Measurements from ENCODE around the gene APLP2. TPM values are rescaled to one million over a fixed set of nuclear protein-coding genes. Genes with fewer than 3 reads are reported as not detected.

Gene APLP2
- total RNA-seq, 1 donor from 2014 or later, result 815 TPM

DNA sequence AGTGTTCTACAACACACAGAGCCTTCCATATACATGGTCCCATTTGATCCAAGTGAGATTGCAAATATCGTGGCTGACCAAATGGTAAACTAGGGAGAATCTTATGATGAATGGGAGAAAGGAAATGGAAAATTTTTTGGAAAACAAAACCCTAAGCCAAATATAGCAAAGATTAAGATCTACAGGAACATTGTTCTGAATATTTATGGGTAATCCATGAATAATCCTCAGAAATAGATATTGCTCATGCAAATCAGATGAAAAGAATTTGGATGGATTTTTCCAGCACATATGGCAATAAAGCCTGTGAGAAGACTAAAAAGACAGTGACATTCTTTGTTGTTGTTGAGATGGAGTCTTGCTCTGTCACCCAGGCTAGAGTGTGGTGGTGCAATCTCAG is 45.3 kb upstream of the APLP2 start:
- Mint-ChIP-seq H3K4me1 (ENCODE audit: unreplicated experiment) (peaks cover 9% of the 10 kb centered on the region), H3K4me3 (ENCODE audit: unreplicated experiment) (no peak overlapping the region), H3K27me3 (ENCODE audit: unreplicated experiment) (peaks cover 3% of the 10 kb centered on the region), H3K27ac (ENCODE audit: unreplicated experiment) (no peak overlapping the region), H3K36me3 (ENCODE audit: low read depth, unreplicated experiment) (no peaks in the 10 kb centered on the region), H3K9me3 (ENCODE audit: unreplicated experiment) (no peaks in the 10 kb centered on the region)
- TF ChIP-seq, protein P1, sequence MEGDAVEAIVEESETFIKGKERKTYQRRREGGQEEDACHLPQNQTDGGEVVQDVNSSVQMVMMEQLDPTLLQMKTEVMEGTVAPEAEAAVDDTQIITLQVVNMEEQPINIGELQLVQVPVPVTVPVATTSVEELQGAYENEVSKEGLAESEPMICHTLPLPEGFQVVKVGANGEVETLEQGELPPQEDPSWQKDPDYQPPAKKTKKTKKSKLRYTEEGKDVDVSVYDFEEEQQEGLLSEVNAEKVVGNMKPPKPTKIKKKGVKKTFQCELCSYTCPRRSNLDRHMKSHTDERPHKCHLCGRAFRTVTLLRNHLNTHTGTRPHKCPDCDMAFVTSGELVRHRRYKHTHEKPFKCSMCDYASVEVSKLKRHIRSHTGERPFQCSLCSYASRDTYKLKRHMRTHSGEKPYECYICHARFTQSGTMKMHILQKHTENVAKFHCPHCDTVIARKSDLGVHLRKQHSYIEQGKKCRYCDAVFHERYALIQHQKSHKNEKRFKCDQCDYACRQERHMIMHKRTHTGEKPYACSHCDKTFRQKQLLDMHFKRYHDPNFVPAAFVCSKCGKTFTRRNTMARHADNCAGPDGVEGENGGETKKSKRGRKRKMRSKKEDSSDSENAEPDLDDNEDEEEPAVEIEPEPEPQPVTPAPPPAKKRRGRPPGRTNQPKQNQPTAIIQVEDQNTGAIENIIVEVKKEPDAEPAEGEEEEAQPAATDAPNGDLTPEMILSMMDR (IDR thresholded peaks at IDR 0.05; ENCODE audit: unreplicated experiment), result no peak
- no peak for DNase-seq (ENCODE audit: low spot score)

- no peak overlapping the region for H3K27ac Mint-ChIP-seq (ENCODE audit: unreplicated experiment)
- DNase-seq (ENCODE audit: low spot score), result no peak
- H3K36me3 Mint-ChIP-seq (ENCODE audit: low read depth, unreplicated experiment), result no peaks in the 10 kb centered on the region
- peaks cover 9% of the 10 kb centered on the region for H3K4me1 Mint-ChIP-seq (ENCODE audit: unreplicated experiment)
- H3K4me3 Mint-ChIP-seq (ENCODE audit: unreplicated experiment), result no peak overlapping the region
- H3K9me3 Mint-ChIP-seq (ENCODE audit: unreplicated experiment), result no peaks in the 10 kb centered on the region
- H3K27me3 Mint-ChIP-seq (ENCODE audit: unreplicated experiment), result peaks cover 3% of the 10 kb centered on the region
- TF ChIP-seq, protein P1 (IDR thresholded peaks at IDR 0.05; ENCODE audit: unreplicated experiment), result no peak
Measured at GRCh38 chr11:130025371-130025770, 44.3 kb upstream of the APLP2 start.

- peaks cover 5% of the 10 kb centered on the region for H3K4me1 Mint-ChIP-seq (ENCODE audit: unreplicated experiment)
- no peak overlapping the region for H3K4me3 Mint-ChIP-seq (ENCODE audit: unreplicated experiment)
- TF ChIP-seq, protein P1 (IDR thresholded peaks at IDR 0.05; ENCODE audit: unreplicated experiment), result no peak
- H3K27ac Mint-ChIP-seq (ENCODE audit: unreplicated experiment), result no peak overlapping the region
- H3K36me3 Mint-ChIP-seq (ENCODE audit: low read depth, unreplicated experiment), result no peaks in the 10 kb centered on the region
- H3K27me3 Mint-ChIP-seq (ENCODE audit: unreplicated experiment), result no peaks in the 10 kb centered on the region
- H3K9me3 Mint-ChIP-seq (ENCODE audit: unreplicated experiment), result no peaks in the 10 kb centered on the region
- no peak for DNase-seq (ENCODE audit: low spot score)
Measured at GRCh38 chr11:130029137-130029536, 40.6 kb upstream of the APLP2 start.

- no peaks in the 10 kb centered on the region for H3K36me3 Mint-ChIP-seq (ENCODE audit: low read depth, unreplicated experiment)
- peaks cover 5% of the 10 kb centered on the region for H3K4me1 Mint-ChIP-seq (ENCODE audit: unreplicated experiment)
- H3K4me3 Mint-ChIP-seq (ENCODE audit: unreplicated experiment), result no peak overlapping the region
- H3K27me3 Mint-ChIP-seq (ENCODE audit: unreplicated experiment), result no peaks in the 10 kb centered on the region
- no peak for DNase-seq (ENCODE audit: low spot score)
- TF ChIP-seq, protein P1 (IDR thresholded peaks at IDR 0.05; ENCODE audit: unreplicated experiment), result no peak
- no peaks in the 10 kb centered on the region for H3K9me3 Mint-ChIP-seq (ENCODE audit: unreplicated experiment)
- H3K27ac Mint-ChIP-seq (ENCODE audit: unreplicated experiment), result no peak overlapping the region
Measured at GRCh38 chr11:130031056-130031455, 38.6 kb upstream of the APLP2 start.

- TF ChIP-seq, protein P1 (IDR thresholded peaks at IDR 0.05; ENCODE audit: unreplicated experiment), result no peak
- no peaks in the 10 kb centered on the region for H3K36me3 Mint-ChIP-seq (ENCODE audit: low read depth, unreplicated experiment)
- H3K27ac Mint-ChIP-seq (ENCODE audit: unreplicated experiment), result no peak overlapping the region
- no peak for DNase-seq (ENCODE audit: low spot score)
- H3K4me1 Mint-ChIP-seq (ENCODE audit: unreplicated experiment), result peaks cover 5% of the 10 kb centered on the region
- H3K9me3 Mint-ChIP-seq (ENCODE audit: unreplicated experiment), result no peaks in the 10 kb centered on the region
- no peaks in the 10 kb centered on the region for H3K27me3 Mint-ChIP-seq (ENCODE audit: unreplicated experiment)
- no peak overlapping the region for H3K4me3 Mint-ChIP-seq (ENCODE audit: unreplicated experiment)
Measured at GRCh38 chr11:130031945-130032344, 37.7 kb upstream of the APLP2 start.

All from endothelial cell (in vitro differentiated cells).